ENCODE measurements around the gene FBXL20.

The FBXL20 gene

GRCh38 chr17:39208893-39209292 lies 192.5 kb downstream of the FBXL20 start:
- peak overlapping the region; percentile 70 for H3K4me3 Mint-ChIP-seq
- peak overlapping the region; percentile 31 for H3K27ac Mint-ChIP-seq
- H3K4me1 Mint-ChIP-seq (ENCODE audit: low read depth): peaks cover 44% of the 10 kb centered on the region

DNA sequence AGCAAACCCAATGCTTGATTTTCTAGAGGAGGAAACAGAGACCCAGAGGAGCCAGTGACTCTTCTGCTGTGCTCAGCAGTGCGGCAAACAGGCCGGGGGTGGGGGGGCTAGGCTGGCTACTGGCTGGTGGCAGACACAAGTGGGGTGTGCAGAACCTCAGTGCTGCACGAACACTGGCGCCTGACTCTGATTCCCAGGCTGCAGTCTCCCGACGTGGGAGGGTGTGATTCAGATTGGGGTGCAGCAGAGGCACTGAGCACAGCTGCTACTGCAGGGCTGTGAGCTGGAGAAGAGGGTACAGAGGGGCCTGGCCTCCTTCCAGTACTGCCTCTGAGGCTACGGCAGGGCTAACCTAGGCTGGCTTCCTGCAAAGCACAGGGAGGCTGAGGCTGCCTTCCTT lies 193.3 kb downstream of the FBXL20 start:
- H3K4me3 Mint-ChIP-seq: no peak overlapping the region
- H3K4me1 Mint-ChIP-seq (ENCODE audit: low read depth): peaks cover 52% of the 10 kb centered on the region
- H3K9me3 Mint-ChIP-seq: no peaks in the 10 kb centered on the region
- no peak overlapping the region for H3K27ac Mint-ChIP-seq
- no peaks in the 10 kb centered on the region for H3K27me3 Mint-ChIP-seq
- peaks cover 20% of the 10 kb centered on the region for H3K36me3 Mint-ChIP-seq (ENCODE audit: low read depth)

More at GRCh38 chr17:39208893-39209292, 192.5 kb downstream of the FBXL20 start:
- no peaks in the 10 kb centered on the region for H3K27me3 Mint-ChIP-seq
- no peaks in the 10 kb centered on the region for H3K9me3 Mint-ChIP-seq
- H3K36me3 Mint-ChIP-seq (ENCODE audit: low read depth): peaks cover 13% of the 10 kb centered on the region

- peaks cover 50% of the 10 kb centered on the region for H3K36me3 Mint-ChIP-seq (ENCODE audit: low read depth)
- peaks cover 68% of the 10 kb centered on the region for H3K4me1 Mint-ChIP-seq (ENCODE audit: low read depth)
- peak overlapping the region; percentile 22 for H3K4me3 Mint-ChIP-seq
- H3K9me3 Mint-ChIP-seq: no peaks in the 10 kb centered on the region
- H3K27me3 Mint-ChIP-seq: no peaks in the 10 kb centered on the region
- H3K27ac Mint-ChIP-seq: peak overlapping the region; percentile 71
Measured at GRCh38 chr17:39205112-39205526, 196.3 kb downstream of the FBXL20 start.

- peak overlapping the region; percentile 49 for H3K4me3 Mint-ChIP-seq
- no peaks in the 10 kb centered on the region for H3K9me3 Mint-ChIP-seq
- H3K36me3 Mint-ChIP-seq (ENCODE audit: low read depth): peaks cover 53% of the 10 kb centered on the region
- no peaks in the 10 kb centered on the region for H3K27me3 Mint-ChIP-seq
- H3K4me1 Mint-ChIP-seq (ENCODE audit: low read depth): peaks cover 69% of the 10 kb centered on the region
- H3K27ac Mint-ChIP-seq: peak overlapping the region; percentile 71
Measured at GRCh38 chr17:39204245-39204644, 197.2 kb downstream of the FBXL20 start.

All from stimulated activated naive CD8-positive, alpha-beta T cell treated with anti-CD3 and anti-CD28 coated beads, Interleukin-15, Interleukin-2, amounts not matched to agents 100 ng/mL and 50 ng/mL, for 24 hours (primary cell).